GM12878 (cell line): ENCODE results near the gene SMPD1. TPM values are rescaled to one million over a fixed set of nuclear protein-coding genes. Genes with fewer than 3 reads are reported as not detected.

Experiments
- ATAC-seq: fragments of 200-7000 bp; cut with Tn5 transposase; 3 replicates; pipeline ENCODE4 v1.9.1; 2020; ENCODE audit warnings: mild to moderate bottlenecking, moderate library complexity
- BruUV-seq: library from RNA; stranded (reverse); fragments of 400-500 nt; replicated peaks from 2 replicates; lab custom pipeline; 2021; lab: Mats Ljungman, UMichigan
- CTCF ChIA-PET: fragments of 300-600 bp; sonication (Branson Sonifier 250); formaldehyde crosslinking; extraction: SDS; loops from one replicate; lab custom pipeline; 2021; ENCODE audit warnings: inconsistent platforms; lab: Yijun Ruan, JAX
- POLR2A ChIA-PET: fragments of 350-600 bp; formaldehyde crosslinking; extraction: SDS; loops from one replicate; lab custom pipeline; 2021; ENCODE audit warnings: inconsistent platforms; lab: Charles Lee
- RAD21 ChIA-PET: fragments of 300-600 bp; sonication (Branson Sonifier 250); formaldehyde crosslinking; loops from one replicate; lab custom pipeline; 2023; ENCODE audit warnings: antibody characterized with exemption; ENCODE audit not compliant: unreplicated experiment; lab: Charles Lee
- SMC1A ChIA-PET: fragments of 300-600 bp; sonication (Branson Sonifier 250); formaldehyde crosslinking; loops from one replicate; lab custom pipeline; 2023; ENCODE audit not compliant: unreplicated experiment, uncharacterized antibody; lab: Charles Lee
- DNase-seq: peaks from one replicate; pipeline ENCODE4 v3.0.0-alpha.2; 2011; ENCODE audit warnings: low read depth, low spot score
- FAIRE-seq: peaks from 3 replicates; lab custom pipeline; 2011; peaks lifted over from hg19 to GRCh38; lab: Jason Lieb, UNC
- H2AFZ ChIP-seq: 2 replicates; pipeline ENCODE4 v1.6.0; 2011; ENCODE audit warnings: low read depth, low read length, control low read depth; ENCODE audit not compliant: control insufficient read depth
- H3K27ac ChIP-seq: 2 replicates; pipeline ENCODE4 v1.5.1; 2011; ENCODE audit warnings: control low read depth; ENCODE audit not compliant: control insufficient read depth, insufficient read depth
- H3K27me3 ChIP-seq, 2 experiments: replicated peaks in 1 of 2; 2 replicates each; pipeline versions ENCODE4 v1.6.0 to v1.6.1; 2011; ENCODE audit warnings: low read length in 1 of 2; ENCODE audit not compliant: control insufficient read depth in 2 of 2, insufficient read depth in 2 of 2
- H3K36me3 ChIP-seq, 2 experiments: 2 replicates each; pipeline ENCODE4 v1.5.1; 2011; ENCODE audit warnings: low read length in 1 of 2; ENCODE audit not compliant: control insufficient read depth in 2 of 2, insufficient read depth in 2 of 2
- H3K4me1 ChIP-seq: 2 replicates; pipeline ENCODE4 v1.6.1; 2011; ENCODE audit warnings: mild to moderate bottlenecking, low read length, moderate library complexity, mixed read lengths; ENCODE audit not compliant: control insufficient read depth, insufficient read depth
- H3K4me2 ChIP-seq: 2 replicates; pipeline ENCODE4 v1.6.0; 2011; ENCODE audit warnings: control low read depth; ENCODE audit not compliant: control insufficient read depth, insufficient read depth
- H3K4me3 ChIP-seq: fragments of 200-600 bp; sonication (generic); 2 replicates; pipeline ENCODE4 v1.5.1; 2016
- H3K79me2 ChIP-seq: 2 replicates; pipeline ENCODE4 v1.6.0; 2011; ENCODE audit warnings: low read length; ENCODE audit not compliant: control insufficient read depth, insufficient read depth
- H3K9ac ChIP-seq: 2 replicates; pipeline ENCODE4 v1.8.0; 2011; ENCODE audit warnings: low read length, control low read depth, mixed read lengths; ENCODE audit not compliant: control insufficient read depth, insufficient read depth
- H3K9me3 ChIP-seq: replicated peaks from 3 replicates; pipeline ENCODE4 v1.5.1; 2011; ENCODE audit warnings: mild to moderate bottlenecking, low read length; ENCODE audit not compliant: control insufficient read depth, insufficient read depth
- H4K20me1 ChIP-seq: 2 replicates; pipeline ENCODE4 v1.6.0; 2011; ENCODE audit not compliant: control insufficient read depth, insufficient read depth
- CTCF ChIP-seq, 3 experiments: IDR thresholded peaks in 2 of 3; conservative IDR thresholded peaks in 1 of 3; 2 replicates each; pipeline ENCODE4 v1.5.1; 2011; ENCODE audit warnings: low read depth in 3 of 3, low read length in 3 of 3, mild to moderate bottlenecking in 3 of 3, control low read depth in 2 of 3, moderate library complexity in 2 of 3, inconsistent platforms in 1 of 3, mixed read lengths in 1 of 3; ENCODE audit not compliant: control insufficient read depth in 2 of 3, insufficient read depth in 1 of 3; ENCODE audit errors: extremely low read depth in 1 of 3
- NR2F1 ChIP-seq: fragments of 450-650 bp; conservative IDR thresholded peaks from 2 replicates; pipeline ENCODE4 v1.6.1; 2017; ENCODE audit warnings: mild to moderate bottlenecking
- RAD21 ChIP-seq: IDR thresholded peaks from 2 replicates; pipeline ENCODE4 v1.6.1; 2011; ENCODE audit warnings: mild to moderate bottlenecking, low read depth, low read length, moderate library complexity; ENCODE audit not compliant: insufficient read depth
- SMC3 ChIP-seq: IDR thresholded peaks from 2 replicates; pipeline ENCODE4 v1.6.1; 2011; ENCODE audit warnings: low read length, improper control_type of control experiment, borderline replicate concordance
- WGBS: methylation state at CpG from one replicate; pipeline ENCODE4 v1.1.6; 2016; ENCODE audit warnings: low lambda C conversion rate; ENCODE audit not compliant: insufficient replicate concordance, insufficient coverage; ENCODE audit errors: missing lambda C conversion rate; 5-methylcytosine and 5-hydroxymethylcytosine counted together
- in situ Hi-C: fragments of 300-500 bp; cut with MboI; formaldehyde crosslinking; loops from 9 replicates; pipeline ENCODE4 v1.14.3; 2018; ENCODE audit warnings: mixed read lengths
- intact Hi-C: fragments of 100-400 bp; cut with micrococcal nuclease; formaldehyde crosslinking; loops from one replicate; pipeline ENCODE4 v1.14.2; 2022; ENCODE audit not compliant: unreplicated experiment
- polyA plus RNA-seq, 11 experiments: library from polyadenylated mRNA; depleted of rRNA in 4 of 11; unstranded in 6 of 11; stranded (reverse) in 5 of 11; fragments of >200 nt; fragmentation: Nextera tagmentation in 4 of 11; fragmentation: Illumina TruSeq in 1 of 11; extraction: Ambion mirVana in 4 of 11; extraction: Trizol in 1 of 11; gene quantifications; 1 replicate in 1 of 11; 2 replicates in 10 of 11; pipeline versions ENCODE4 v1.2.1 to v1.2.3, GENCODE V29; 2011 to 2016; ENCODE audit warnings: inconsistent platforms in 2 of 11, missing spikeins in 2 of 11, low read depth in 1 of 11
- total RNA-seq, 4 experiments: library from RNA; depleted of rRNA in 3 of 4; stranded (reverse); fragments of >200 nt in 3 of 4; fragmentation: Illumina TruSeq in 1 of 4; extraction: Trizol in 1 of 4; gene quantifications; 2 replicates each; pipeline versions ENCODE4 v1.2.1 to v1.2.3, GENCODE V29; 2013 to 2021

The SMPD1 gene
- total and polyA plus RNA-seq, 10 of the 15 experiments (the other 5 are each of a cell fraction or from before 2014, with no cell fraction given), result 1.4 to 13.7 (median 6.2) TPM

- Histone ChIP-seq H3K4me3 (no peak overlapping the region), H3K79me2 (no peaks in the 10 kb centered on the region), H4K20me1 (no peaks in the 10 kb centered on the region), H2AFZ (peak overlapping the region; percentile 45), H3K27ac (no peak overlapping the region), H3K4me1 (peaks cover 11% of the 10 kb centered on the region), H3K9me3 (no peaks in the 10 kb centered on the region), H3K9ac (no peak overlapping the region), H3K36me3 (no peaks in the 10 kb centered on the region), H3K27me3 (no peaks in the 10 kb centered on the region), H3K4me2 (no peak overlapping the region)
- WGBS, result 0% methylated on average over 1 of the region's 1 CpG
- DNase-seq, result no peak
- ChIA-PET RAD21 (interaction anchor here (1.0 to 14.2 kb wide), 6 partner anchors 10 to 244 kb away, joined by 3 to 305 read pairs (median 4); partner anchors contain the start of genes ARFIP2, MRPL17 and TIMM10B), SMC1A (interaction anchor here (0.9 to 12.8 kb wide), 10 partner anchors 14 to 121 kb away, joined by 3 to 293 read pairs (median 4); no protein-coding TSS in a partner anchor), CTCF (interaction anchor here (0.9 to 17.4 kb wide), 25 partner anchors 8 to 319 kb away, joined by 3 to 560 read pairs (median 4); partner anchors contain the start of genes ARFIP2, SMPD1 and TIMM10B), POLR2A (no interaction called here)
- in situ Hi-C loops (no loop called here), intact Hi-C loops (loop anchor here (1.0 kb wide), 1 partner anchor 66 kb away; no protein-coding TSS in a partner anchor)
- no TSS peak for BruUV-seq
- no peak for TF ChIP-seq NR2F1
- TF ChIP-seq CTCF (IDR thresholded peaks at IDR 0.05 in 2 of 3, conservative IDR thresholded peaks at IDR 0.05 in 1 of 3; ENCODE audit: control insufficient read depth in 2 of 3, extremely low read depth in 1 of 3, insufficient read depth in 1 of 3, low read depth in 3 of 3, low read length in 3 of 3), result peak; percentile 56 to 66 (median 64); a peak in 5 of 6 replicates
- peak; percentile 33; the same call in 1 of the 2 replicates for TF ChIP-seq RAD21
- TF ChIP-seq SMC3, result peak; percentile 64; the same call in 1 of the 2 replicates
- no peak for FAIRE-seq
- ATAC-seq, result peak; percentile 66
Observed at GRCh38 chr11:6438979-6439571, 48.8 kb downstream of the SMPD1 start.
